ENCODE results near the gene CIITA.

Gene CIITA

GRCh38 chr16:10978871-10979446 is 102.0 kb downstream of the CIITA start:
- DNase-seq (ENCODE audit: low read depth) = no peak

- peak; percentile 31 for DNase-seq (ENCODE audit: low read depth)
Observed at GRCh38 chr16:10979717-10980601, 103.0 kb downstream of the CIITA start.

GRCh38 chr16:10980813-10981212 is 103.8 kb downstream of the CIITA start:
- no peak for DNase-seq (ENCODE audit: low read depth)

- no peak for DNase-seq (ENCODE audit: low read depth)
Observed at GRCh38 chr16:10981697-10982216, 104.8 kb downstream of the CIITA start.

DNA sequence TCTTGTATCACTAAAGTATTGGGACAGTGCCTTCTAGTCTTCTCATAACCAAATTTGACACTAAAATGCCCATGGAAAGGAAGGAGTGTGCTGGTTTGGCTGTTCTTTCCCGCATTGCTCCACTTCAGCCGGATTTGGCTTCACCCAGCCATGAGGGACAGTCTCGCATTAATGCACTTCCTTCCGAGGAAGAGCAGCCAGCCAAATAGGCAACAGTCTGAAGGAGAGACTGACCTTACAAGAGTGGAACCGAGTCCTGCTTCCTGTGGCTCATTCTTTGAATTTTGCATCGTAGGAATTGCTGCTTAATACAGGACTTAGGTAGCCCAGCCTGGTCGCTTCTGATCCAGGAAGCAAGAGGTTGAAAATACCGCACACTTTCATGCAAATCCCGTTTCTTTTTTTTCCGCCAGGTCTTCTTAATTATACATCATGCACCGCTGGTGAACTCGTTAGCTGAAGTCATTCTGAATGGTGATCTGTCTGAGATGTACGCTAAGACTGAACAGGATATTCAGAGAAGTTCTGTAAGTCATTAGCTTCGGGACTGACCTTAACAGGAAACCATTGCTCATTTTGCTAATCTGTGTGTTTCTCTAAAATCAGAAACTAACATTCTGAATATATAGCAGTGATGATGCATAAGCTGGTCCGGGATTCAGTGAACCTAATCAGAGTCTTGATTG is 105.6 kb downstream of the CIITA start:
- peak; percentile 50 for DNase-seq (ENCODE audit: low read depth)

DNA sequence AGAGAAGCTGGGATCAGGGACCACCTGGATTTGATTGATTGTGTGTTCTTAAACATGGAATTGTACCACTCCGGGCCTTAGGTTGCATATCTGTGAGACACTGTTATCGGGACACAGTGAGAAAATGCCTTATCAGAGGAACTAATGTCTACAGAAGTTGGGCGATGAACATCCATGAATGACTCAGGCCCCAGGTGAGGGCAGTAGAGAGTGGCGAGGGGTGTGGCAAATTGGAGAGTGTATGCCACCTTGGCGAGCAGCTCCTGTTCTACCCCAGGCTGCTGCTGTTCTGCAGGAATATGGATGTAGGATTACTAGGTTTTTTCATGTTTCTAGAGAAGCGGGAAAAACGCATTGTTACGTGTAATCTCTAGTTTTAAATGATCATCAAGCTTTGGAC is 106.2 kb downstream of the CIITA start:
- no peak for DNase-seq (ENCODE audit: low read depth)

- DNase-seq (ENCODE audit: low read depth) = peak; percentile 61
Observed at GRCh38 chr16:10984509-10984908, 107.5 kb downstream of the CIITA start.
